WI38 (cell line): Measurements from ENCODE around the gene BRSK2.

Experiments
- H3K4me3 ChIP-seq: 2 replicates; pipeline ENCODE4 v1.5.1; 2011; ENCODE audit warnings: low read depth, mild to moderate bottlenecking, control low read depth, low read length
- TF ChIP-seq, protein P1 (sequence below): IDR thresholded peaks from 2 replicates; pipeline ENCODE4 v1.5.1; 2012; ENCODE audit warnings: low read depth, mild to moderate bottlenecking, control low read depth, low read length

The BRSK2 gene

DNA sequence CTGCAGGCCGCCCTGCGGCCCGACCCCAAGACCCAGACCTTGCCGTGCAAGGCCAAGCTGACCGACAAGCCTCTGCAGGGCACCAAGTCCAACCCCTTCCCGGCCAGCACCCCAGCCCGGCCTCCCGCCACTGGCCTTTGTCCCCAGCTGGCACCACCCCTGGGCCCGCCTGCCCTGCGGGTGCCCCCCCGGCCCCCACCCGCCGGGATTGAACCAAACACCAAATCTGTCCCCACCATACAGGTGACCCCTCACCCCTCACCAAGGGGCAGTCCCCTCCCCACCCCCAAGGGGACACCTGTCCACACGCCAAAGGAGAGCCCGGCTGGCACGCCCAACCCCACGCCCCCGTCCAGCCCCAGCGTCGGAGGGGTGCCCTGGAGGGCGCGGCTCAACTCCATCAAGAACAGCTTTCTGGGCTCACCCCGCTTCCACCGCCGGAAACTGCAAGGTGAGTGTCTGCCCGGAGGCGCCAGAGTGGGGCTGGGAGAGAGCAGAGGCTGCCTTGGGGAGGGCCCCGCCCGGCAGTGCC is 60.7 kb downstream of the BRSK2 start:
- TF ChIP-seq, protein P1, sequence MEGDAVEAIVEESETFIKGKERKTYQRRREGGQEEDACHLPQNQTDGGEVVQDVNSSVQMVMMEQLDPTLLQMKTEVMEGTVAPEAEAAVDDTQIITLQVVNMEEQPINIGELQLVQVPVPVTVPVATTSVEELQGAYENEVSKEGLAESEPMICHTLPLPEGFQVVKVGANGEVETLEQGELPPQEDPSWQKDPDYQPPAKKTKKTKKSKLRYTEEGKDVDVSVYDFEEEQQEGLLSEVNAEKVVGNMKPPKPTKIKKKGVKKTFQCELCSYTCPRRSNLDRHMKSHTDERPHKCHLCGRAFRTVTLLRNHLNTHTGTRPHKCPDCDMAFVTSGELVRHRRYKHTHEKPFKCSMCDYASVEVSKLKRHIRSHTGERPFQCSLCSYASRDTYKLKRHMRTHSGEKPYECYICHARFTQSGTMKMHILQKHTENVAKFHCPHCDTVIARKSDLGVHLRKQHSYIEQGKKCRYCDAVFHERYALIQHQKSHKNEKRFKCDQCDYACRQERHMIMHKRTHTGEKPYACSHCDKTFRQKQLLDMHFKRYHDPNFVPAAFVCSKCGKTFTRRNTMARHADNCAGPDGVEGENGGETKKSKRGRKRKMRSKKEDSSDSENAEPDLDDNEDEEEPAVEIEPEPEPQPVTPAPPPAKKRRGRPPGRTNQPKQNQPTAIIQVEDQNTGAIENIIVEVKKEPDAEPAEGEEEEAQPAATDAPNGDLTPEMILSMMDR, result no peak
- H3K4me3 ChIP-seq, result no peak overlapping the region

- H3K4me3 ChIP-seq, result no peak overlapping the region
Observed at GRCh38 chr11:1450949-1451710, 61.4 kb downstream of the BRSK2 start.

DNA sequence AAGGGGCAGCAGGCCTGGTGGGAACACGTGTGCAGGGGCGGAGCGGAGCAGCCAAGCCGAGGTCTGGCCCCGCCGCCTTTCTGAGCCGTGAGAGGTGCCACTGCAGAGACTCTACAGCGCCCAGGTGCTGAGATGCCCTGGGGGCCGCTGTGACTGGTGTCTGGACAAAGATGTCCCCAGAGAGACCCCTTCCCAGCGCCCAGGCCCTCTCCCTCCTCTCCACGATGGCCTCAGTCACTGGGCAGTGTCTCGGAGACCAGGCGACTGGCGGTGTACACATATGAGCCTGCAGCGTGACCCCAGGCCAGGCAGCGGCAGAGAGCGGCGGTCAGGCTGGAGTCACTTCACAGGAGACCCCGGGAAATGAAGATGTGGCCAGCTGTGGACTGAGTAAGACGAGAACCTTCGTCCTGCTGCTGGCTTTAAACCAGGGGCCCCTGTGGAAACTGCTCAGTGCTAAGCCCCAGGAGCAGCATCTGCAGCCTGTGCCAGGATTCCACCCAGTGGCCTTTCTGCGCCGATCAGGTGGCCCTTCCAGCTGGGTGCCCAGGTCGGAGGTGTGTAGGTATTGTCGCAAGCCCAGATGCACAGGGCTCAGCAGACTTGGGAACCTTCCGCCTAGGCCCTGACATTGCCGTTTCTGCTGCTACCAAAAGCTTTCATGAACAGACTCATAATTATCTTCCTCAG is 62.2 kb downstream of the BRSK2 start:
- TF ChIP-seq, protein P1, result no peak
- no peak overlapping the region for H3K4me3 ChIP-seq

More at GRCh38 chr11:1450949-1451710, 61.4 kb downstream of the BRSK2 start:
- TF ChIP-seq, protein P1, result no peak

- H3K4me3 ChIP-seq, result no peak overlapping the region
- TF ChIP-seq, protein P1, result no peak
Observed at GRCh38 chr11:1452744-1453143, 63.0 kb downstream of the BRSK2 start.

DNA sequence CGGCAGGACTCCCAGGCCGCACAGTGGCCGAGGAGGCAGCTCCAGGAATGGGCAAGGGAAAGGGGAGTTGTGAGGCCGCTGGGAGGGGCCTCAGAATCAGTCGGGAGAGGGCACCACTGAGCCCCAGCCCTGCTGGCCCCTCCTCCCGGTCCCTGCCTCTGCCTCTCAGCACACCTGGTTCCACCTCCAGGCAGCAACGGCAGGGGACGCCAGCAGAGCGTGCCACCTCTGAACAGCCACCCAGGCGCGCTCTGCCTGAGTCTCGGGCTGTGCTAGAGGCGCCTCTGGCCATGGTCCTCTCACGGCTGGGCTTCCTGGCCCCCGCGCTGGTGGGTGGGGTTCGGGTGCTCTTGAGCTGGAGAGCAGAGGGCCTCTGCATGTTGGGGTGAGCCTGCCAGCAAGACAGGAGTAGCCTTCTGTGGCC is 63.9 kb downstream of the BRSK2 start:
- H3K4me3 ChIP-seq, result no peak overlapping the region
- TF ChIP-seq, protein P1, result no peak

- TF ChIP-seq, protein P1, result no peak
Observed at GRCh38 chr11:1454576-1454975, 64.8 kb downstream of the BRSK2 start.

More at GRCh38 chr11:1454576-1454975, 64.8 kb downstream of the BRSK2 start:
- no peak overlapping the region for H3K4me3 ChIP-seq
